H1 (cell line): Measurements from ENCODE around the gene PGLYRP2. TPM values are rescaled to one million over a fixed set of nuclear protein-coding genes. Genes with fewer than 3 reads are reported as not detected.

Experiments used
- CTCF ChIA-PET: fragments of 300-600 bp; sonication (Branson Sonifier 250); formaldehyde crosslinking; loops from one replicate; lab custom pipeline; 2021; ENCODE audit not compliant: partially characterized antibody; lab: Charles Lee
- POLR2A ChIA-PET: fragments of 300-600 bp; sonication (Branson Sonifier 250); formaldehyde crosslinking; loops from one replicate; lab custom pipeline; 2021; ENCODE audit warnings: inconsistent platforms; ENCODE audit not compliant: partially characterized antibody; lab: Charles Lee
- DNase-seq, 2 experiments: peaks; one replicate each; pipeline versions ENCODE4 v3.0.0 to v3.0.0-alpha.2; 2010 to 2022; ENCODE audit warnings: low spot score in 2 of 2, low read depth in 1 of 2, mixed read lengths in 1 of 2
- FAIRE-seq: peaks from 2 replicates; lab custom pipeline; 2011; peaks lifted over from hg19 to GRCh38; lab: Jason Lieb, UNC
- H2AFZ ChIP-seq: 2 replicates; pipeline ENCODE4 v1.8.1; 2012; ENCODE audit warnings: low read length, inconsistent platforms
- H2AK5ac ChIP-seq: 2 replicates; pipeline ENCODE4 v1.6.1; 2013; ENCODE audit warnings: low read depth, low read length
- H2BK120ac ChIP-seq: replicated peaks from 2 replicates; pipeline ENCODE3; 2013; ENCODE audit warnings: low read depth, low read length, inconsistent platforms
- H2BK12ac ChIP-seq: 2 replicates; pipeline ENCODE4 v1.6.1; 2013; ENCODE audit warnings: low read depth, low read length
- H2BK15ac ChIP-seq: 2 replicates; pipeline ENCODE4 v1.6.1; 2013; ENCODE audit warnings: low read length
- H2BK20ac ChIP-seq: 2 replicates; pipeline ENCODE4 v1.6.1; 2013; ENCODE audit warnings: low read length
- H2BK5ac ChIP-seq: 2 replicates; pipeline ENCODE4 v1.6.1; 2013; ENCODE audit warnings: low read depth, low read length
- H3K14ac ChIP-seq: 2 replicates; pipeline ENCODE4 v1.6.1; 2013; ENCODE audit warnings: inconsistent platforms; ENCODE audit not compliant: insufficient read length
- H3K18ac ChIP-seq: 2 replicates; pipeline ENCODE4 v1.6.1; 2013; ENCODE audit warnings: low read length; ENCODE audit errors: extremely low read depth
- H3K23ac ChIP-seq: 2 replicates; pipeline ENCODE4 v1.6.1; 2013; ENCODE audit warnings: inconsistent platforms; ENCODE audit not compliant: insufficient read length
- H3K23me2 ChIP-seq: 2 replicates; pipeline ENCODE4 v1.6.1; 2013; ENCODE audit warnings: low read depth, low read length
- H3K27ac ChIP-seq: 2 replicates; pipeline ENCODE4 v1.6.1; 2011; ENCODE audit warnings: low read depth, low read length, inconsistent platforms
- H3K27me3 ChIP-seq, 4 experiments: replicated peaks in 1 of 4; 1 replicate in 1 of 4; 2 replicates in 3 of 4; pipeline versions ENCODE4 v1.6.1 to v1.8.1; 2011 to 2013; ENCODE audit warnings: low read length in 3 of 4, mild to moderate bottlenecking in 3 of 4, inconsistent platforms in 2 of 4, mixed read lengths in 2 of 4, moderate library complexity in 1 of 4; ENCODE audit not compliant: control insufficient read depth in 3 of 4, insufficient read depth in 3 of 4; ENCODE audit errors: extremely low read depth in 1 of 4
- H3K36me3 ChIP-seq, 4 experiments: 2 replicates each; pipeline versions ENCODE4 v1.6.1 to v1.8.1; 2011 to 2013; ENCODE audit warnings: mild to moderate bottlenecking in 4 of 4, low read length in 3 of 4, moderate library complexity in 2 of 4, control low read depth in 1 of 4, inconsistent platforms in 1 of 4; ENCODE audit not compliant: insufficient read depth in 4 of 4, control insufficient read depth in 2 of 4
- H3K4ac ChIP-seq: replicated peaks from 2 replicates; pipeline ENCODE3; 2013; ENCODE audit warnings: low read length, low read depth, mixed read lengths, inconsistent platforms; ENCODE audit not compliant: insufficient read length
- H3K4me1 ChIP-seq, 4 experiments: replicated peaks in 1 of 4; 1 replicate in 1 of 4; 2 replicates in 3 of 4; pipeline versions ENCODE4 v1.6.1 to v1.8.1; 2011 to 2013; ENCODE audit warnings: low read length in 3 of 4, inconsistent platforms in 2 of 4, mixed read lengths in 1 of 4; ENCODE audit not compliant: insufficient read depth in 4 of 4, control insufficient read depth in 3 of 4
- H3K4me2 ChIP-seq, 2 experiments: 2 replicates each; pipeline versions ENCODE4 v1.6.1 to v1.8.1; 2011 to 2013; ENCODE audit warnings: low read depth in 2 of 2, low read length in 2 of 2, control low read depth in 1 of 2, inconsistent platforms in 1 of 2, mild to moderate bottlenecking in 1 of 2; ENCODE audit not compliant: insufficient read depth in 1 of 2
- H3K4me3 ChIP-seq, 4 experiments: fragments of 200-600, 300-600 bp in 1 of 4; sonication (generic), shearing (Covaris generic), sonication (Bioruptor Twin) in 1 of 4; 2 replicates each; pipeline versions ENCODE4 v1.5.1 to v1.8.1; 2011 to 2016; ENCODE audit warnings: low read length in 4 of 4, low read depth in 3 of 4, control low read depth in 2 of 4, inconsistent platforms in 2 of 4, mild to moderate bottlenecking in 2 of 4, mixed read lengths in 1 of 4, moderate library complexity in 1 of 4; ENCODE audit not compliant: insufficient read depth in 2 of 4; ENCODE audit errors: extremely low read depth in 1 of 4
- H3K56ac ChIP-seq: replicated peaks from 2 replicates; pipeline ENCODE3; 2013; ENCODE audit warnings: low read depth, mild to moderate bottlenecking, mixed read lengths, low read length, inconsistent platforms; ENCODE audit not compliant: insufficient read length
- H3K79me1 ChIP-seq: 2 replicates; pipeline ENCODE4 v1.6.1; 2013; ENCODE audit warnings: low read depth, low read length, control low read depth
- H3K79me2 ChIP-seq, 2 experiments: 2 replicates each; pipeline versions ENCODE4 v1.6.1 to v1.8.1; 2012 to 2013; ENCODE audit warnings: low read length in 2 of 2, mild to moderate bottlenecking in 2 of 2, inconsistent platforms in 1 of 2; ENCODE audit not compliant: insufficient read depth in 2 of 2, control insufficient read depth in 1 of 2
- H3K9ac ChIP-seq, 4 experiments: replicated peaks in 1 of 4; 1 replicate in 1 of 4; 2 replicates in 3 of 4; pipeline versions ENCODE4 v1.6.1 to v1.8.1; 2011 to 2013; ENCODE audit warnings: low read depth in 3 of 4, low read length in 3 of 4, control low read depth in 2 of 4, mild to moderate bottlenecking in 2 of 4, moderate library complexity in 2 of 4, inconsistent platforms in 1 of 4; ENCODE audit errors: extremely low read depth in 1 of 4
- H3K9me3 ChIP-seq, 2 experiments: 2 replicates each; pipeline versions ENCODE4 v1.6.1 to v1.8.1; 2012 to 2013; ENCODE audit warnings: mild to moderate bottlenecking in 2 of 2, moderate library complexity in 2 of 2, control low read depth in 1 of 2, inconsistent platforms in 1 of 2, low read depth in 1 of 2, low read length in 1 of 2, mixed read lengths in 1 of 2; ENCODE audit not compliant: insufficient read depth in 2 of 2
- H4K20me1 ChIP-seq, 2 experiments: replicated peaks in 1 of 2; 2 replicates each; pipeline versions ENCODE3 to v1.8.1; 2011 to 2013; ENCODE audit warnings: inconsistent platforms in 2 of 2, low read length in 2 of 2, mild to moderate bottlenecking in 1 of 2; ENCODE audit not compliant: insufficient read depth in 2 of 2, control insufficient read depth in 1 of 2
- H4K5ac ChIP-seq: 2 replicates; pipeline ENCODE4 v1.6.1; 2013; ENCODE audit warnings: low read length, low read depth, mixed read lengths, inconsistent platforms; ENCODE audit not compliant: insufficient read length
- H4K8ac ChIP-seq: 2 replicates; pipeline ENCODE4 v1.8.0; 2013; ENCODE audit warnings: mild to moderate bottlenecking, moderate library complexity, low read length, inconsistent platforms; ENCODE audit not compliant: insufficient read depth; ENCODE audit errors: extremely low read depth
- H4K91ac ChIP-seq: replicated peaks from 2 replicates; pipeline ENCODE3; 2013; ENCODE audit warnings: low read length, mixed read lengths, inconsistent platforms; ENCODE audit not compliant: insufficient read length
- ASH2L ChIP-seq: fragments of 200-600, 300-600 bp; sonication (generic); IDR thresholded peaks from one replicate; pipeline ENCODE4 v1.7.1; 2017; ENCODE audit warnings: low read length
- BACH1 ChIP-seq: IDR thresholded peaks from 2 replicates; pipeline ENCODE4 v1.6.1; 2012; ENCODE audit warnings: low read length, improper control_type of control experiment
- CTBP2 ChIP-seq: IDR thresholded peaks from 2 replicates; pipeline ENCODE4 v1.7.0; 2011; ENCODE audit warnings: borderline replicate concordance, mild to moderate bottlenecking, moderate library complexity, mixed read lengths, low read length; ENCODE audit not compliant: insufficient read depth, insufficient read length
- GABPA ChIP-seq: IDR thresholded peaks from 2 replicates; pipeline ENCODE4 v1.6.1; 2011; ENCODE audit warnings: mild to moderate bottlenecking, low read length, moderate library complexity, borderline replicate concordance; ENCODE audit not compliant: insufficient read depth
- KDM4A ChIP-seq: IDR thresholded peaks from one replicate; pipeline ENCODE4 v1.7.1; 2012; ENCODE audit warnings: low read depth, mild to moderate bottlenecking, moderate library complexity, low read length, inconsistent platforms; ENCODE audit not compliant: severe bottlenecking
- MAFK ChIP-seq: IDR thresholded peaks from 2 replicates; pipeline ENCODE4 v1.6.1; 2012; ENCODE audit warnings: low read depth, mild to moderate bottlenecking, improper control_type of control experiment, low read length
- TCF12 ChIP-seq: IDR thresholded peaks from 2 replicates; pipeline ENCODE4 v1.6.1; 2011; ENCODE audit warnings: low read depth, mild to moderate bottlenecking, low read length
- USF2 ChIP-seq: IDR thresholded peaks from 2 replicates; pipeline ENCODE4 v1.6.1; 2011; ENCODE audit warnings: low read length, improper control_type of control experiment
- WGBS, 2 experiments: shearing (Covaris generic) in 1 of 2; methylation state at CpG; one replicate each; pipeline versions ENCODE4 v1.1.6 to v1.1.7; 2013 to 2015; ENCODE audit warnings: low lambda C conversion rate in 2 of 2, mixed read lengths in 2 of 2, inconsistent platforms in 1 of 2, low coverage in 1 of 2, missing lambda C conversion rate in 1 of 2; ENCODE audit not compliant: insufficient replicate concordance in 2 of 2, insufficient coverage in 1 of 2, insufficient read length in 1 of 2; ENCODE audit errors: extremely low coverage in 1 of 2, missing lambda C conversion rate in 1 of 2; 5-methylcytosine and 5-hydroxymethylcytosine counted together
- polyA plus RNA-seq, 7 experiments: library from polyadenylated mRNA; depleted of rRNA in 3 of 7; stranded (reverse) in 5 of 7; unstranded in 2 of 7; fragments of >200 nt in 5 of 7; fragments of 200-250 nt in 2 of 7; gene quantifications; 1 replicate in 5 of 7; 2 replicates in 1 of 7; 4 replicates in 1 of 7; pipeline versions ENCODE4 v1.2.1 to v1.2.3, GENCODE V29; 2011 to 2013; ENCODE audit warnings: missing spikeins in 2 of 7, mixed read lengths in 2 of 7
- total RNA-seq: library from RNA; stranded (reverse); fragmentation: NEBNext Ultra II Directional; extraction: Animal tissue kit (Norgen Biotek cat#: 25700); gene quantifications from 2 replicates; pipeline ENCODE4 v1.2.1, GENCODE V29; 2021
- TF ChIP-seq, protein P1 (sequence below): IDR thresholded peaks from 2 replicates; pipeline ENCODE4 v1.6.1; 2012; ENCODE audit warnings: inconsistent platforms

Gene PGLYRP2
- total and polyA plus RNA-seq, 2 of the 8 experiments (the other 6 are each of a cell fraction or from before 2014, with no cell fraction given): not detected

DNA sequence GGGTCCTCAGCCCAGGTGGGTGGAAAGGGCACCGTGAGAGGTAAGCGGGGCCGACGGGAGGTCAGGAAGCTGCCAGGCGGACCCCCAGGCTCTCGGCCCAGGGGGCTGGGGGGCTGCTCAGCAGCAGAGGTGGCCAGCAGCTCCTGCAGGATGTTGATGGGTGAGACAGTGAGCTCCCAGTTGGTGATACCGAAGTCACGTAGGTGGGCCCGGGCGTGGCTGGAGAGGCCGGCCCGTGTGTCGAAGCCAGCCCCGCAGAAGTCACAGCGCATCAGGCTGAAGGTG, 42.5 kb downstream of the PGLYRP2 start:
- no peak overlapping the region for H4K8ac ChIP-seq
- no peak for TF ChIP-seq KDM4A
- TF ChIP-seq, protein P1, sequence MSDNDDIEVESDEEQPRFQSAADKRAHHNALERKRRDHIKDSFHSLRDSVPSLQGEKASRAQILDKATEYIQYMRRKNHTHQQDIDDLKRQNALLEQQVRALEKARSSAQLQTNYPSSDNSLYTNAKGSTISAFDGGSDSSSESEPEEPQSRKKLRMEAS: no peak
- TF ChIP-seq USF2: no peak
- no peak for TF ChIP-seq GABPA
- TF ChIP-seq MAFK: no peak
- TF ChIP-seq TCF12: no peak
- TF ChIP-seq BACH1: no peak
- TF ChIP-seq CTBP2: no peak
- TF ChIP-seq ASH2L: no peak
- TF ChIP-seq, all 59 proteins: peak for 0
- H3K9ac ChIP-seq: no peak overlapping the region
- no peak overlapping the region for H4K5ac ChIP-seq
- no peak overlapping the region for H2BK20ac ChIP-seq
- no peak for FAIRE-seq
- DNase-seq: no peak
- no peaks in the 10 kb centered on the region for H3K79me1 ChIP-seq
- no peak overlapping the region for H2BK120ac ChIP-seq
- H3K23ac ChIP-seq: no peak overlapping the region
- no peaks in the 10 kb centered on the region for H3K27me3 ChIP-seq
- H2AK5ac ChIP-seq: no peak overlapping the region
- no peak overlapping the region for H3K4ac ChIP-seq
- H3K23me2 ChIP-seq: peaks cover 9% of the 10 kb centered on the region
- 90% methylated on average over 15 of the region's 15 CpGs; no CpG with 5 or more reads in 1 of the 2 experiments for whole genome bisulfite sequencing, 2 experiments
- ChIA-PET CTCF (interaction anchor here (0.6 to 7.5 kb wide), 3 partner anchors 17 to 89 kb away, joined by 3 to 48 read pairs (median 3); partner anchors contain the start of gene AKAP8L), POLR2A (interaction anchor here (0.6 to 5.3 kb wide), 4 partner anchors 11 to 204 kb away, joined by 3 to 58 read pairs (median 9); partner anchors contain the start of genes AKAP8L and EPHX3)
- no peak overlapping the region for H2BK12ac ChIP-seq
- H4K91ac ChIP-seq: no peak overlapping the region
- H3K14ac ChIP-seq: no peak overlapping the region
- peaks cover under 1 to 3% of the 10 kb centered on the region in 2 experiments for H4K20me1 ChIP-seq
- no peaks in the 10 kb centered on the region for H3K36me3 ChIP-seq
- H3K4me2 ChIP-seq: no peak overlapping the region
- no peak overlapping the region for H3K4me3 ChIP-seq
- H3K79me2 ChIP-seq: peaks cover 0 to 4% of the 10 kb centered on the region in 2 experiments; a peak in 2 of 4 replicates
- peaks cover 0 to 5% (median 3%) of the 10 kb centered on the region in 4 experiments; a peak in 6 of 7 replicates for H3K4me1 ChIP-seq
- no peak overlapping the region for H2AFZ ChIP-seq
- H2BK5ac ChIP-seq: no peak overlapping the region
- no peaks in the 10 kb centered on the region for H3K9me3 ChIP-seq
- no peak overlapping the region for H3K18ac ChIP-seq
- no peak overlapping the region for H2BK15ac ChIP-seq
- H3K27ac ChIP-seq: no peak overlapping the region
- H3K56ac ChIP-seq: no peak overlapping the region
